Left lung (tissue), 10 donors: ENCODE data around the gene ALKBH2. TPM values are rescaled to one million over a fixed set of nuclear protein-coding genes. Genes with fewer than 3 reads are reported as not detected.
A peak's percentile ranks its signal among the peaks of the same experiment; 100 is the strongest.
"Not testable (repeated sequence)": the region's sequence is repeated elsewhere in the genome, so short reads cannot be mapped to it uniquely, and the experiment has no call there.

Experiments used
- ATAC-seq: fragments of 200-7000 bp; cut with Tn5 transposase; one replicate; pipeline ENCODE4 v1.9.1; 2020; ENCODE audit warnings: moderate library complexity
- DNase-seq, 4 donors: peaks; one replicate each; pipeline ENCODE4 v3.0.0-alpha.2; 2013 to 2020
- H3K27ac ChIP-seq, 2 donors: fragments of 200-600 bp; sonication (generic) in 1 of 2; one replicate each; pipeline versions ENCODE4 v1.5.0 to v1.8.0; 2020 to 2021
- H3K27me3 ChIP-seq, 2 donors: fragments of 200-600 bp; sonication (generic) in 1 of 2; one replicate each; pipeline versions ENCODE4 v1.5.0 to v1.8.0; 2020 to 2021
- H3K36me3 ChIP-seq, 2 donors: fragments of 200-600 bp; sonication (generic) in 1 of 2; one replicate each; pipeline versions ENCODE4 v1.5.0 to v1.8.0; 2020 to 2021
- H3K4me1 ChIP-seq, 2 donors: fragments of 200-600 bp; one replicate each; pipeline ENCODE4 v1.8.0; 2021
- H3K4me3 ChIP-seq, 2 donors: fragments of 200-600 bp; sonication (generic) in 1 of 2; one replicate each; pipeline versions ENCODE4 v1.5.0 to v1.8.0; 2020 to 2021; ENCODE audit warnings: mild to moderate bottlenecking in 1 of 2
- H3K9me3 ChIP-seq, 2 donors: fragments of 200-600 bp; sonication (generic) in 1 of 2; one replicate each; pipeline versions ENCODE4 v1.5.0 to v1.8.0; 2020 to 2021
- intact Hi-C, 2 donors: fragments of 100-400 bp; cut with DNase I; formaldehyde crosslinking; loops; one replicate each; pipeline versions ENCODE4 v1.11.2 to v1.14.2; 2022
- polyA plus RNA-seq, 6 donors: library from polyadenylated mRNA; unstranded; fragments of 120-200 nt; gene quantifications; one replicate each; pipeline ENCODE4 v1.2.1, GENCODE V29; 2013; ENCODE audit not compliant: insufficient read length in 6 of 6
- total RNA-seq, 2 donors: library from RNA; stranded (reverse); fragmentation: NEBNext Ultra II Directional; extraction: Animal tissue kit (Norgen Biotek cat#: 25700); gene quantifications; one replicate each; pipeline ENCODE4 v1.2.1, GENCODE V29; 2021
- TF ChIP-seq, protein P1 (sequence below), 2 donors: fragments of 200-600 bp; sonication (generic) in 1 of 2; IDR thresholded peaks; one replicate each; pipeline versions ENCODE4 v1.5.0 to v1.8.0; 2021; ENCODE audit warnings: antibody characterized with exemption in 2 of 2
- donor health status: DM: no; HTN: yes; CAD: no.
- donor health status: DM: no; HTN: no; CAD: no.

Gene ALKBH2
- total and polyA plus RNA-seq, 8 donors, result 7.3 to 32.5 (median 28.0) TPM

- DNase-seq, result no peak
- H3K27ac ChIP-seq, result no peak overlapping the region
- intact Hi-C loops, result no loop called here
- TF ChIP-seq, protein P1, sequence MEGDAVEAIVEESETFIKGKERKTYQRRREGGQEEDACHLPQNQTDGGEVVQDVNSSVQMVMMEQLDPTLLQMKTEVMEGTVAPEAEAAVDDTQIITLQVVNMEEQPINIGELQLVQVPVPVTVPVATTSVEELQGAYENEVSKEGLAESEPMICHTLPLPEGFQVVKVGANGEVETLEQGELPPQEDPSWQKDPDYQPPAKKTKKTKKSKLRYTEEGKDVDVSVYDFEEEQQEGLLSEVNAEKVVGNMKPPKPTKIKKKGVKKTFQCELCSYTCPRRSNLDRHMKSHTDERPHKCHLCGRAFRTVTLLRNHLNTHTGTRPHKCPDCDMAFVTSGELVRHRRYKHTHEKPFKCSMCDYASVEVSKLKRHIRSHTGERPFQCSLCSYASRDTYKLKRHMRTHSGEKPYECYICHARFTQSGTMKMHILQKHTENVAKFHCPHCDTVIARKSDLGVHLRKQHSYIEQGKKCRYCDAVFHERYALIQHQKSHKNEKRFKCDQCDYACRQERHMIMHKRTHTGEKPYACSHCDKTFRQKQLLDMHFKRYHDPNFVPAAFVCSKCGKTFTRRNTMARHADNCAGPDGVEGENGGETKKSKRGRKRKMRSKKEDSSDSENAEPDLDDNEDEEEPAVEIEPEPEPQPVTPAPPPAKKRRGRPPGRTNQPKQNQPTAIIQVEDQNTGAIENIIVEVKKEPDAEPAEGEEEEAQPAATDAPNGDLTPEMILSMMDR (IDR thresholded peaks at IDR 0.05), result no peak
- peaks cover 0 to 39% of the 10 kb centered on the region in 2 donors for H3K36me3 ChIP-seq
- H3K4me1 ChIP-seq, result no peaks in the 10 kb centered on the region
- no peaks in the 10 kb centered on the region for H3K27me3 ChIP-seq
- H3K4me3 ChIP-seq, result no peak overlapping the region
- no peak for ATAC-seq
- H3K9me3 ChIP-seq, result no peaks in the 10 kb centered on the region
Measured at GRCh38 chr12:109064143-109064542, 29.1 kb downstream of the ALKBH2 start.

- TF ChIP-seq, protein P1 (IDR thresholded peaks at IDR 0.05), result no peak
Measured at GRCh38 chr12:109058773-109059172, 34.5 kb downstream of the ALKBH2 start.

GRCh38 chr12:109057376-109057775 lies 35.9 kb downstream of the ALKBH2 start:
- intact Hi-C loops, result no loop called here
- no peak overlapping the region for H3K27ac ChIP-seq
- ATAC-seq (no peak), DNase-seq (no peak)
- no peak overlapping the region for H3K4me3 ChIP-seq
- TF ChIP-seq, protein P1 (IDR thresholded peaks at IDR 0.05), result no peak
- H3K4me1 ChIP-seq, result peaks cover 7 to 13% of the 10 kb centered on the region in 2 donors
- no peaks in the 10 kb centered on the region for H3K27me3 ChIP-seq
- no peaks in the 10 kb centered on the region for H3K9me3 ChIP-seq
- H3K36me3 ChIP-seq, result peaks cover 0 to 39% of the 10 kb centered on the region in 2 donors

More at GRCh38 chr12:109058773-109059172, 34.5 kb downstream of the ALKBH2 start:
- Histone ChIP-seq H3K27ac (no peak overlapping the region), H3K9me3 (no peaks in the 10 kb centered on the region), H3K36me3 (peaks cover 0 to 39% of the 10 kb centered on the region in 2 donors), H3K4me1 (peaks cover under 1 to 6% of the 10 kb centered on the region in 2 donors), H3K27me3 (no peaks in the 10 kb centered on the region), H3K4me3 (no peak overlapping the region)
- intact Hi-C loops, result no loop called here
- ATAC-seq (no peak), DNase-seq (no peak)

GRCh38 chr12:109056891-109057290 lies 36.4 kb downstream of the ALKBH2 start:
- Histone ChIP-seq H3K4me3 (no peak overlapping the region), H3K9me3 (no peaks in the 10 kb centered on the region), H3K36me3 (peaks cover 0 to 39% of the 10 kb centered on the region in 2 donors), H3K27ac (no peak overlapping the region), H3K4me1 (peaks cover 7 to 16% of the 10 kb centered on the region in 2 donors), H3K27me3 (no peaks in the 10 kb centered on the region)
- intact Hi-C loops, result no loop called here
- TF ChIP-seq, protein P1 (IDR thresholded peaks at IDR 0.05), result no peak
- ATAC-seq, result no peak
- DNase-seq, result no peak

- intact Hi-C loops, result no loop called here
- H3K4me3 ChIP-seq, result no peak overlapping the region
- TF ChIP-seq, protein P1 (IDR thresholded peaks at IDR 0.05), result no peak
Measured at GRCh38 chr12:109054520-109054919, 38.8 kb downstream of the ALKBH2 start.

DNA sequence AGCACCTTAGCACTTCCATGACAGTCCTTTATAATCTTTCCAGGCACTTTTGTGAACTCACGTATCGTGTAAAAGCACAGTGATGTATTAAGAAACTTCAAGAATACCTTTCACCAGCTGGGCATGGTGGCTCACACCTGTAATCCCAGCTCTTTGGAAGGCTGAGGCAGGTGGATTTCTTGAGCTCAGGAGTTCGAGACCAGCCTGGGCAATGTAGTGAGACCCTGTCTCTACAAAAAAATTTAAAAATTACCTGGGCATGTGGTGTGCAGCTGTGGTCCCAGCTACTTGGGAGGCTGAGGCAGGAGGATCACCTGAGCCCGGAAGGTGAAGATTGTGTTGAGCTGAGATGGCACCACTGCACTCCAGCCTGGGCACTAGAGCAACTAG lies 39.2 kb downstream of the ALKBH2 start:
- ATAC-seq, H3K27me3 ChIP-seq, intact Hi-C loops, DNase-seq, H3K9me3 ChIP-seq: not testable (repeated sequence)
- H3K36me3 ChIP-seq, result peaks cover 0 to 18% of the 10 kb centered on the region in 2 donors
- H3K27ac ChIP-seq, result peak overlapping the region; percentile 87 to 90
- H3K4me3 ChIP-seq, result peak overlapping the region in 1 of 2 donors; percentile 92
- peaks cover 7 to 20% of the 10 kb centered on the region in 2 donors for H3K4me1 ChIP-seq

More at GRCh38 chr12:109054520-109054919, 38.8 kb downstream of the ALKBH2 start:
- Histone ChIP-seq H3K27me3 (no peaks in the 10 kb centered on the region), H3K27ac (peak overlapping the region in 1 of 2 donors; percentile 87), H3K4me1 (peaks cover 7 to 20% of the 10 kb centered on the region in 2 donors), H3K9me3 (no peaks in the 10 kb centered on the region), H3K36me3 (peaks cover 0 to 22% of the 10 kb centered on the region in 2 donors)
- no peak for ATAC-seq
- no peak for DNase-seq
